GM12878 (cell line): ENCODE data around the gene AKT3.

Source experiments
- ATF3 ChIP-seq: IDR thresholded peaks from 2 replicates; pipeline ENCODE4 v1.6.1; 2011; ENCODE audit warnings: low read depth, mild to moderate bottlenecking, low read length, moderate library complexity, borderline replicate concordance; ENCODE audit errors: extremely low read depth
- CEBPB ChIP-seq, 2 experiments: fragments of 150-350 bp in 1 of 2; IDR thresholded peaks; 2 replicates each; pipeline ENCODE4 v1.6.1; 2012 to 2014; ENCODE audit warnings: low read depth in 2 of 2, low read length in 2 of 2, borderline replicate concordance in 1 of 2, inconsistent platforms in 1 of 2
- CHD2 ChIP-seq: IDR thresholded peaks from 2 replicates; pipeline ENCODE4 v1.6.1; 2011; ENCODE audit warnings: low read depth, low read length, improper control_type of control experiment, borderline replicate concordance
- CTCF ChIP-seq, 3 experiments: IDR thresholded peaks in 2 of 3; conservative IDR thresholded peaks in 1 of 3; 2 replicates each; pipeline ENCODE4 v1.5.1; 2011; ENCODE audit warnings: low read depth in 3 of 3, low read length in 3 of 3, mild to moderate bottlenecking in 3 of 3, control low read depth in 2 of 3, moderate library complexity in 2 of 3, inconsistent platforms in 1 of 3, mixed read lengths in 1 of 3; ENCODE audit not compliant: control insufficient read depth in 2 of 3, insufficient read depth in 1 of 3; ENCODE audit errors: extremely low read depth in 1 of 3
- MXI1 ChIP-seq: fragments of 150-350 bp; IDR thresholded peaks from 2 replicates; pipeline ENCODE4 v1.6.1; 2011; ENCODE audit warnings: low read depth, mild to moderate bottlenecking, inconsistent platforms, low read length, improper control_type of control experiment
- MYC ChIP-seq: IDR thresholded peaks from 2 replicates; pipeline ENCODE4 v1.6.1; 2011; ENCODE audit warnings: mild to moderate bottlenecking, low read length, moderate library complexity, inconsistent platforms; ENCODE audit not compliant: insufficient read depth, insufficient replicate concordance, insufficient read length, severe bottlenecking
- POLR2A ChIP-seq: IDR thresholded peaks from 2 replicates; pipeline ENCODE4 v1.6.1; 2011; ENCODE audit warnings: low read depth, mild to moderate bottlenecking, low read length
- RAD21 ChIP-seq: IDR thresholded peaks from 2 replicates; pipeline ENCODE4 v1.6.1; 2011; ENCODE audit warnings: mild to moderate bottlenecking, low read depth, low read length, moderate library complexity; ENCODE audit not compliant: insufficient read depth
- SKIL ChIP-seq: fragments of 450-650 bp; IDR thresholded peaks from 2 replicates; pipeline ENCODE4 v1.6.1; 2017; ENCODE audit warnings: mild to moderate bottlenecking, low read depth, inconsistent platforms; ENCODE audit not compliant: poor library complexity, severe bottlenecking
- SMAD5 ChIP-seq: IDR thresholded peaks from 2 replicates; pipeline ENCODE4 v1.6.1; 2016; ENCODE audit warnings: antibody characterized with exemption, low read depth
- SPI1 ChIP-seq: IDR thresholded peaks from 2 replicates; pipeline ENCODE4 v1.6.1; 2011; ENCODE audit warnings: low read depth, mild to moderate bottlenecking, low read length, moderate library complexity, borderline replicate concordance; ENCODE audit not compliant: insufficient read depth
- USF1 ChIP-seq: IDR thresholded peaks from 2 replicates; pipeline ENCODE4 v1.6.1; 2011; ENCODE audit warnings: borderline replicate concordance, low read depth, mild to moderate bottlenecking, moderate library complexity, mixed read lengths, low read length; ENCODE audit not compliant: insufficient read depth; ENCODE audit errors: extremely low read length
- ZNF24 ChIP-seq: fragments of 450-650 bp; IDR thresholded peaks from 2 replicates; pipeline ENCODE4 v1.6.1; 2017; ENCODE audit warnings: antibody characterized with exemption, mild to moderate bottlenecking

- TF ChIP-seq POLR2A, result no peak
- no peak for TF ChIP-seq CTCF (IDR thresholded peaks at IDR 0.05 in 2 of 3, conservative IDR thresholded peaks at IDR 0.05 in 1 of 3; ENCODE audit: control insufficient read depth in 2 of 3, extremely low read depth in 1 of 3, insufficient read depth in 1 of 3, low read depth in 3 of 3, low read length in 3 of 3)
- no peak for TF ChIP-seq MXI1
- TF ChIP-seq ZNF24, result no peak
- no peak for TF ChIP-seq USF1
- TF ChIP-seq ATF3, result no peak
- no peak for TF ChIP-seq RAD21
- no peak for TF ChIP-seq MYC
- no peak for TF ChIP-seq CEBPB (IDR thresholded peaks at IDR 0.05; ENCODE audit: borderline replicate concordance in 1 of 2, low read depth in 2 of 2, low read length in 2 of 2)
- TF ChIP-seq SMAD5, result no peak
- no peak for TF ChIP-seq CHD2
- no peak for TF ChIP-seq SPI1
- no peak for TF ChIP-seq SKIL
Observed at GRCh38 chr1:243553090-243553489, 297.0 kb downstream of the AKT3 start.
